ENCODE measurements around the gene RPE65. TPM values are rescaled to one million over a fixed set of nuclear protein-coding genes. Genes with fewer than 3 reads are reported as not detected.
"Not testable (repeated sequence)": the region's sequence is repeated elsewhere in the genome, so short reads cannot be mapped to it uniquely, and the experiment has no call there.

Gene RPE65
- total and polyA plus RNA-seq, 2 donors (not counting 3 experiments of a cell fraction or from before 2014, with no cell fraction given), result not detected

DNA sequence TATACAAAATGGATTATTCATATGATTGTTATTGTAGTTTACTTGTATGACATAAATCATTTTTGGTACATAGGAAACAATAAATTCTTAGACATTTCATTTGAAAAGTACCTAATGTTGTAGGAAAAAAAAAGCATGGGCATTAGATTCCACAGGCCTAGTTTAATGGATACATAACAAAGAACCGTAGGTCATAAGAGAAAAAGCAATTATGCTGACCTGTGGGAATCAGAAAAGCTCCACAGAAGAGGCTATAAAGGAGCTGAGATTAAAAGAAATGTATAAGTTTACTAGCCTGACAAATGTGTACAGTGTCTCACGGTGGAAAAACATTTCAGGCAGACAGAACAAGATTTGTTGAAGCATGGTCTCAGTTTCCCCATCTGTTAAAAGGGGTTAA is 43.4 kb upstream of the RPE65 start:
- intact Hi-C loops (cut with micrococcal nuclease), result loop anchor here (10.0 kb wide), 3 partner anchors 598 to 1862 kb away; partner anchors contain the start of genes ANKRD13C and LRRC7
- FAIRE-seq, result no peak
- H2AFZ ChIP-seq (ENCODE audit: low read depth, low read length), result no peak overlapping the region
- H3K4me1 ChIP-seq (ENCODE audit: control insufficient read depth, extremely low read depth, insufficient read depth, low read length), result peaks cover 22% of the 10 kb centered on the region
- H3K36me3 ChIP-seq (ENCODE audit: control insufficient read depth in 2 of 2, extremely low read depth in 1 of 2, insufficient read depth in 2 of 2, low read length in 2 of 2), result peaks cover 0 to 7% of the 10 kb centered on the region in 2 experiments
- no peak overlapping the region for H3K4me3 ChIP-seq (replicated peaks in 1 of 3; ENCODE audit: insufficient read depth in 1 of 3, low read depth in 1 of 3, low read length in 3 of 3)
- ChIA-PET CTCF (interaction anchor here (1.0 to 2.8 kb wide), 2 partner anchors 9 to 15 kb away, joined by 4 to 10 read pairs; no protein-coding TSS in a partner anchor), POLR2A (no interaction called here)
- H3K27me3 ChIP-seq (ENCODE audit: control insufficient read depth in 2 of 2, insufficient read depth in 2 of 2, low read length in 2 of 2), result no peaks in the 10 kb centered on the region
- no peaks in the 10 kb centered on the region for H4K20me1 ChIP-seq (replicated peaks; ENCODE audit: control insufficient read depth, extremely low read depth, insufficient read depth, low read length)
- peak overlapping the region; percentile 33 for H3K4me2 ChIP-seq (ENCODE audit: insufficient read depth, low read length)
- peaks cover 49% of the 10 kb centered on the region for H3K79me2 ChIP-seq (ENCODE audit: control insufficient read depth, insufficient read depth, low read length)
- no peaks in the 10 kb centered on the region for H3K9me1 ChIP-seq (replicated peaks; ENCODE audit: control insufficient read depth, extremely low read depth, insufficient read depth, low read length)
- BruUV-seq (replicated peaks), result no TSS peak
- TF ChIP-seq POLR2AphosphoS5 (IDR thresholded peaks at IDR 0.05; ENCODE audit: insufficient read depth, low read depth, low read length) (no peak), EZH2 (IDR thresholded peaks at IDR 0.05; ENCODE audit: borderline replicate concordance, low read depth, low read length, severe bottlenecking) (no peak), MYC (IDR thresholded peaks at IDR 0.05; ENCODE audit: low read depth, low read length) (no peak), POLR2A (IDR thresholded peaks at IDR 0.05; ENCODE audit: low read depth, low read length) (no peak), FOS (IDR thresholded peaks at IDR 0.05; ENCODE audit: borderline replicate concordance, insufficient read depth, low read length) (no peak), GATA2 (IDR thresholded peaks at IDR 0.05; ENCODE audit: insufficient read depth, insufficient read length, low read depth, low read length) (no peak), JUN (IDR thresholded peaks at IDR 0.05; ENCODE audit: borderline replicate concordance, insufficient read depth, insufficient read length, low read depth) (no peak)
- TF ChIP-seq, protein P1, sequence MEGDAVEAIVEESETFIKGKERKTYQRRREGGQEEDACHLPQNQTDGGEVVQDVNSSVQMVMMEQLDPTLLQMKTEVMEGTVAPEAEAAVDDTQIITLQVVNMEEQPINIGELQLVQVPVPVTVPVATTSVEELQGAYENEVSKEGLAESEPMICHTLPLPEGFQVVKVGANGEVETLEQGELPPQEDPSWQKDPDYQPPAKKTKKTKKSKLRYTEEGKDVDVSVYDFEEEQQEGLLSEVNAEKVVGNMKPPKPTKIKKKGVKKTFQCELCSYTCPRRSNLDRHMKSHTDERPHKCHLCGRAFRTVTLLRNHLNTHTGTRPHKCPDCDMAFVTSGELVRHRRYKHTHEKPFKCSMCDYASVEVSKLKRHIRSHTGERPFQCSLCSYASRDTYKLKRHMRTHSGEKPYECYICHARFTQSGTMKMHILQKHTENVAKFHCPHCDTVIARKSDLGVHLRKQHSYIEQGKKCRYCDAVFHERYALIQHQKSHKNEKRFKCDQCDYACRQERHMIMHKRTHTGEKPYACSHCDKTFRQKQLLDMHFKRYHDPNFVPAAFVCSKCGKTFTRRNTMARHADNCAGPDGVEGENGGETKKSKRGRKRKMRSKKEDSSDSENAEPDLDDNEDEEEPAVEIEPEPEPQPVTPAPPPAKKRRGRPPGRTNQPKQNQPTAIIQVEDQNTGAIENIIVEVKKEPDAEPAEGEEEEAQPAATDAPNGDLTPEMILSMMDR (IDR thresholded peaks at IDR 0.05; ENCODE audit: extremely low read depth in 1 of 2, insufficient read depth in 1 of 2, low read depth in 1 of 2, low read length in 2 of 2), result no peak
- TF ChIP-seq, protein P2, sequence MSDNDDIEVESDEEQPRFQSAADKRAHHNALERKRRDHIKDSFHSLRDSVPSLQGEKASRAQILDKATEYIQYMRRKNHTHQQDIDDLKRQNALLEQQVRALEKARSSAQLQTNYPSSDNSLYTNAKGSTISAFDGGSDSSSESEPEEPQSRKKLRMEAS (IDR thresholded peaks at IDR 0.05; ENCODE audit: insufficient read depth, insufficient read length), result no peak
- no peaks in the 10 kb centered on the region for H3K9me3 ChIP-seq (replicated peaks; ENCODE audit: control insufficient read depth, insufficient read depth, low read length)
- no peak overlapping the region for H3K27ac ChIP-seq (ENCODE audit: insufficient read depth, low read depth, low read length)
- no peak overlapping the region for H3K9ac ChIP-seq (replicated peaks; ENCODE audit: extremely low read depth, insufficient read depth, low read length)
- dilution Hi-C loops (cut with MboI; ENCODE audit: extremely low pct_ligation_motif_present, low sequenced_read_pairs), result no loop called here
- no peak for DNase-seq (ENCODE audit: low read depth, low spot score)

DNA sequence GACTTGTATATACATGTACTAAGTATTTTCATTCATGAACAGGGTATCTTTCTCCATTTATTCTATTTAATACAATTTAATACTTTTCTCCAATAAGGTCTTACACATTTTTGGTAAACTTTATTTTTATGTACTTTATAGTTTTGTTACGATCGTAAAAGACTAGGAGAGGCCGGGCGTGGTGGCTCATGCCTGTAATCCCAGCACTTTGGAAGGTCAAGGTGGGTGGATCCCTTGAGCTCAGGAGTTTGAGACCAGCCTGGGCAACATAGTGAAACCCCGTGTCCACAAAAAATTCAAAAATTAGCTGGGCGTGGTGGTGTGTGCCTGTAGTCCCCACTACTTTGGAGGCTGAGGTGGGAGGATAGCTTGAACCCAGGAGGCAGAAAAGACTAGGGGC is 42.5 kb upstream of the RPE65 start:
- H3K27me3 ChIP-seq (ENCODE audit: control insufficient read depth in 2 of 2, insufficient read depth in 2 of 2, low read length in 2 of 2); DNase-seq (ENCODE audit: low read depth, low spot score); H3K9me1 ChIP-seq (replicated peaks; ENCODE audit: control insufficient read depth, extremely low read depth, insufficient read depth, low read length); H4K20me1 ChIP-seq (replicated peaks; ENCODE audit: control insufficient read depth, extremely low read depth, insufficient read depth, low read length); POLR2A ChIA-PET; BruUV-seq (replicated peaks); H3K36me3 ChIP-seq (ENCODE audit: control insufficient read depth in 2 of 2, extremely low read depth in 1 of 2, insufficient read depth in 2 of 2, low read length in 2 of 2); H3K4me3 ChIP-seq (replicated peaks in 1 of 3; ENCODE audit: insufficient read depth in 1 of 3, low read depth in 1 of 3, low read length in 3 of 3); dilution Hi-C loops (cut with MboI; ENCODE audit: extremely low pct_ligation_motif_present, low sequenced_read_pairs); FAIRE-seq; H3K9me3 ChIP-seq (replicated peaks; ENCODE audit: control insufficient read depth, insufficient read depth, low read length); H3K4me2 ChIP-seq (ENCODE audit: insufficient read depth, low read length); H3K27ac ChIP-seq (ENCODE audit: insufficient read depth, low read depth, low read length); H3K9ac ChIP-seq (replicated peaks; ENCODE audit: extremely low read depth, insufficient read depth, low read length); H2AFZ ChIP-seq (ENCODE audit: low read depth, low read length): not testable (repeated sequence)
- intact Hi-C loops (cut with micrococcal nuclease), result loop anchor here (10.0 kb wide), 3 partner anchors 597 to 1863 kb away; partner anchors contain the start of genes ANKRD13C and LRRC7
- CTCF ChIA-PET, result interaction anchor here (1.0 kb wide), 1 partner anchor 8 kb away, joined by 4 read pairs; no protein-coding TSS in a partner anchor
- Histone ChIP-seq H3K4me1 (ENCODE audit: control insufficient read depth, extremely low read depth, insufficient read depth, low read length) (peaks cover 19% of the 10 kb centered on the region), H3K79me2 (ENCODE audit: control insufficient read depth, insufficient read depth, low read length) (peaks cover 49% of the 10 kb centered on the region)
